OCI-LY7 (cell line): ENCODE data around the gene ADAMTS5.

Experiments
- CTCF ChIP-seq: fragments of 200-600 bp; sonication (generic); conservative IDR thresholded peaks from 2 replicates; pipeline ENCODE4 v1.5.1; 2014; ENCODE audit warnings: mild to moderate bottlenecking, antibody characterized with exemption, low read length, moderate library complexity, mixed read lengths
- EZH2phosphoT487 ChIP-seq: fragments of 200-600 bp; sonication (generic); IDR thresholded peaks from 2 replicates; pipeline ENCODE4 v1.6.1; 2018; ENCODE audit warnings: low read depth, borderline replicate concordance, mild to moderate bottlenecking, mixed run types, antibody characterized with exemption, low read length, moderate library complexity, mixed read lengths

DNA sequence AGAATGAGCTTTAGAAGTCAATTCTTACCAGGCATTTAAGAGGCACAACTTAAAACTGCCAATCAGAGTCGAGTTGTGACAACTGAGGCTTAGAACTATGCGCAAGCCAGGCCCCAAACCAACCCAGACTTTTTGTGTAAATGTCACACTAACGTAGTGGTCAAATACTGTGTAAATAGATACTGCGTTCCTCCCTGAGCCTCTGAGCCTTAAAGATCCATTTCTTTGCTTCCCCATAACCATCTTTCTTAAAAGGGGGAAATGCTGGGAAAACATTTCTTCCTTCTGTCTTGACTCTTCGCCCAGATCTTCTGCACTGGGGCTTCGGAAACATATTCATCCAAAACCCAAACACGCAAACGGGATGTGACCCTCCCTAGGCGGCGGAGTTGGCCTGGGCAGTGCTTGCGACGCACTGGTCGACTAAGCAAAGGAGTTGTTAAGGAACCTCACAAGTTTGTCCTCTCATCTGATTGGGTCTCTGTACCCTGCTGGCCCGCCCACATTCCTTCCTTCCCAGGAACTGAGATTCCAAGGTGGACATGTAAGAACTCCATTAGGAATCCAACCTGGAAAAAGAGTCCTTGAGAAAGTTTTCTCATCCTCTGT, 2.6 kb downstream of the ADAMTS5 start:
- TF ChIP-seq CTCF (no peak), EZH2phosphoT487 (no peak)
